HG02798 (cell line): ENCODE measurements around the gene CIB2.

ENCODE experiments used
- ATAC-seq: cut with Tn5 transposase; IDR thresholded peaks from one replicate; pipeline ENCODE4 v1.9.1; 2021; ENCODE audit warnings: mild to moderate bottlenecking; ENCODE audit not compliant: unreplicated experiment, poor library complexity

CIB2 gene

GRCh38 chr15:78070049-78070700 is 61.1 kb downstream of the CIB2 start:
- no peak for ATAC-seq

DNA sequence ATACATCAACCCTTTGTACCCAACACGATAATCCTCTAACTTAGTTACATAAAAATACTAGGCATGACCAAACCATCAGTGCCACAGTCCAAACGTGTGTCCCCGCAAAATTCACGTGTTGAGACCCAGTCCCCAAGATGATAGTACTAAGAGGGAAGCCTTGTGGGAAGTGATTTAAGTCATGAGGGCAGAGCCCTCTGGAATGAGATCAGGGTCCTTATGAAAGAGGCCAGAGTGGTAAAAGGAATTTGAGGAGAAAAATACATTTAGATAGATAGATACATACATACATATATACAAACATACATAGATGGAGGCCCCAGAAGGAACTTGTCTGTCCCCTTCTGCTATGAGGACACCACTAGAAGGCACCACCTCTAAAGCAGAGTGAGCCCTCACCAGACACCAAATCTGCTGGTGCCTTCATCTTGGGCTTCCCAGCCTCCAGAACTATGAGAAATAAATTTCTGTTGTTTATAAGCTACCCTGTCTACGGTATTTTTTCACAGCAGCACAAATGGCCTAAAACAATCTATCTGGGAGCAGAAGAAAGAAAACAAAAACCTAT is 61.7 kb downstream of the CIB2 start:
- no peak for ATAC-seq

GRCh38 chr15:78069052-78069414 is 62.2 kb downstream of the CIB2 start:
- no peak for ATAC-seq

- no peak for ATAC-seq
These were observed 63.7 kb downstream of the CIB2 start for GRCh38 chr15:78067328-78068228.

- ATAC-seq, result peak; percentile 56
These were observed 65.0 kb downstream of the CIB2 start for GRCh38 chr15:78065973-78066946.

DNA sequence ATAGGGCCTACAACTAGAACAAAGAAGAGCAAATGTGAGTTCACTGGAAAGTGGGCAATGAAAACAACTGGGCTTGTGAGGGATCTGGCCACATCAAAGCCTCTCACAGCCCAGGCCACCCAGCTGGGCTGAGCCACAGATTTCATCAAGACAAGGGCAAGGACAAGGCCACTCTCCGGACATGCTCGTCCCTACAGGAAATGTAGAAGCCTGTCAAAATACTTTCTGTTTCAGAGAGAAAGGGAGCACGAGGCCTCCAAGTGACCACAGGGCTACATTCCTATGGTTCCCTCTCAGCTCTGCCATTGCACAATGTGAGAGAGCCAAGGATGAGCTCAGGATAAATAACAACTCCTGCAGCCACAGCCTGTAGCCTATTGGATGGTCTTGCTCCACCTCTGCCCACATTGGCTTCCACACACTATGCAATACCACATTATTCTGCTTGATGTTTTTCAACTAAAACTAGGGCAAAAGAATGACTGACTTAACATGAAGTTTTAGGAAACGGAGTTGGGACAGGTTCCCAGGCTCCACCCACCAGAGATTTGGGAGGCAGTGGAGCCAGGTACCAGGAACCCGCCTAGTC is 65.9 kb downstream of the CIB2 start:
- no peak for ATAC-seq

- no peak for ATAC-seq
These were observed 66.7 kb downstream of the CIB2 start for GRCh38 chr15:78064544-78064943.

DNA sequence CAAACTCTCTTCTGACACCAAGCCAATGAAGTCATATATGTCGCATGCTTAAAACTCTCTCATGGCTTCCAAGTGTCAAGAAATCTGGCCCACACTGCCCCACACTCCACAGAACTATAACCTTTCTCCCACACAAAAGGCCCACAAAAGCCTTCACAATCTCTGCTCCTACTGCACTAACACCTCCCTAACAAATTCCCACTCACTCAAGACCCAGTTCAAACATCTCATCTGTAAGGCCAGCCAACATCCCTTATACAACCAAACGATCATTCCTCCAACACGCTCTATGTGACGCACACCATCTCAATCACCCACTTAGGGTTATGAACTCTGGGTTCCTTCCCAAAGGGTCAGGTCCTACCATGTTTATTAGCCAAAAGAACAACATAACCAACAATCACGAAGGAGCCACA is 67.3 kb downstream of the CIB2 start:
- no peak for ATAC-seq

DNA sequence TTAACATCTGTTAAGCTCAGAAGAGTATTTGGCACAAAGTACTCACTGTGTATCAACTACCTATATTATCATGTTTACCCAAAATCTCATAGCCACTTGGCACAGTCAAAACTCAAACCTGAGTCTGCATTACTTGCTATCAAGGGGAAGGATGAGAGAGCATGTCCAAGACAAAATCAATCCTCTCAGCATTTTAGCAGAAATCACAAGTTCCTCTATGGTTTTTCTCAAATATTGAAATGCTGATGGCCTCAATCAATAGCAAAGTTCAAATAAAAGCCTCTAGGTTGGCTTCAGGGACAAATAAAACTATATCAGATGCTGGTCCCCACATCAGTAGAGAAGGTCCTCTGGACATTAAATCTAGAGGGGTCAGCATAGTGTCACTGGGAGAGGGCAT is 68.0 kb downstream of the CIB2 start:
- ATAC-seq, result no peak

DNA sequence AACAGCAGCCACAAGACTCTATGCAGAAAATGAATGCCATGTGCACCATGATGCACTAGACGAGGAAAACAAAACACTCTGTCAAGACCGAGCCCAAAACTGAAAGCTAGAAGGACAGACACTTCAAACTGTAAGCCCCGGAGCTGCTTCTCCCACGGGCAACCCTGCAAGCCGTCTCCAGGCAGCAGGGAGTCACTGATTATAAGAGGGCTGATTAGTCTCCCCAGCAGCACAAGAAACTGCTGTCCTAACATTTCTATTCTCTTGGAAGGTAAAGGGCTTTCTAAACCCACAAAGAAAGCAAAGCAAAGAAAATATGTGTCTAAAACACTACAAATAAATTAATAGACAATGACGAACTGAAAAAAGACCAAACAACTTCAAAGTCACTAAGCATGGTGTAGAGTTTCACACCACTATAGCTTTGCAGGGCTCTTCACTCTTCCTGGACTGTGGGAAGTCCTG is 69.2 kb downstream of the CIB2 start:
- ATAC-seq, result peak; percentile 39

DNA sequence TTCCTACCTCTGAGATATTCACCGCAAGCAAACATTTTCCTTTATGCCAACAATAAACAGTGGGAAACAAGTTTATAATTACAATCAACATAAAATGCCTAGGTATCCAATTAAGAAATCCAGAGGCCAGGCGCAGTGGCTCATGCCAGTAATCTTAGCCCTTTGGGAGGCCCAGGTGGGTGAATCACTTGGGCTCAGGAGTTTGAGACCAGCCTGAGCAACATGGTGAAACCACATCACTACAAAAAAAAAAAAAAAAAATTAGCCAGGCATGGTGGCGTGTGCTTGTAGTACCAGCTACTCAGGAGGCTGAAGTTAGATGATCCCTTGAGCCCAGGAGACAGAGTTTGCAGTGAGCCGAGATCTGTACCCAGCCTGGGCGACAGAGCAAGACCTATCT is 71.0 kb downstream of the CIB2 start:
- no peak for ATAC-seq

- no peak for ATAC-seq
These were observed 72.0 kb downstream of the CIB2 start for GRCh38 chr15:78059110-78059839.

DNA sequence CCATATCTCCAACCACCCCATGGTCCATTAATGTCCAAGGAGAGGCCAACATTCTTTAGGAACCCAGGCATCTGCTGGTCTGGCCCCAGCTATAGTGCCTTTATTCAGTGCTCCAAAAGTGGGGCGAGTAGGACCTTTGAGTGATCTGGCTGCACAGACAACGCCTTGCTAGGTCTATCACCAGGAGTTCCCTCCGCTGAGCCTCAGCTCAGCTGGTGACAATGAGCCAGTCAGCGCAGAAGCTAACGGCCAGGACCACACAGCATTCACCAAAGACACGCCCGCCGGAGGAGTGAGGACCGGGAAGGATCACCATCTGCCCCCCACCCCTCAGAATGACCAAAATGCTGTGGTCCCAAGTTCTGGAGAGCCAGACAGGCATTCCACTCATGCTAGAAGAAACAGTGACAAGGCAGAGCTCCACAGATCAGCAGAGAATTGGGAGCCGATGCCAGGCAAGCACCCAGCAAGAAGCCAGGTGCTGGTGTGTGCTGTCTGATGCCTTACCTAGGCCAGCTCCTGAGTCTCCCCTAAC is 72.8 kb downstream of the CIB2 start:
- no peak for ATAC-seq

GRCh38 chr15:78057803-78058202 is 73.4 kb downstream of the CIB2 start:
- ATAC-seq, result no peak

GRCh38 chr15:78056714-78057269 is 74.5 kb downstream of the CIB2 start:
- ATAC-seq, result no peak

- no peak for ATAC-seq
These were observed 75.1 kb downstream of the CIB2 start for GRCh38 chr15:78055919-78056713.

DNA sequence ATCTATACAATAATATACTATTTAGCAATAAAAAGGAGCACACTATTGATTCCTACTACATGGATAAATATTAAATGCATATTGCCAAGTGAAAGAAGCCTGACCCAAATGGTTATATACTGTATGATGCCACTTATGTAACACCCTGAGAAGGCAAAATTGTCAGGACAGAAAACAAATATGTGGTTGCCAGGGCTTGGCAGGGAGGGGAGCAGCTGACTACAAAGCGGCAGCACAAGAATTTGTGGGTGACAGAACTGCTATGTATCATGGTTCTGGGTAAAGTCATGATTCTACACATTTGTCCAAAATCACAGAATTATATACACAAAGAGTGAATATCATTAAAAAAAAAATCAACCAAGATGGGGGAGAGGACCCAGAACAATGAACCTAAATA is 76.3 kb downstream of the CIB2 start:
- no peak for ATAC-seq
